ENCODE results near the gene ZNF175.

ZNF175 gene

DNA sequence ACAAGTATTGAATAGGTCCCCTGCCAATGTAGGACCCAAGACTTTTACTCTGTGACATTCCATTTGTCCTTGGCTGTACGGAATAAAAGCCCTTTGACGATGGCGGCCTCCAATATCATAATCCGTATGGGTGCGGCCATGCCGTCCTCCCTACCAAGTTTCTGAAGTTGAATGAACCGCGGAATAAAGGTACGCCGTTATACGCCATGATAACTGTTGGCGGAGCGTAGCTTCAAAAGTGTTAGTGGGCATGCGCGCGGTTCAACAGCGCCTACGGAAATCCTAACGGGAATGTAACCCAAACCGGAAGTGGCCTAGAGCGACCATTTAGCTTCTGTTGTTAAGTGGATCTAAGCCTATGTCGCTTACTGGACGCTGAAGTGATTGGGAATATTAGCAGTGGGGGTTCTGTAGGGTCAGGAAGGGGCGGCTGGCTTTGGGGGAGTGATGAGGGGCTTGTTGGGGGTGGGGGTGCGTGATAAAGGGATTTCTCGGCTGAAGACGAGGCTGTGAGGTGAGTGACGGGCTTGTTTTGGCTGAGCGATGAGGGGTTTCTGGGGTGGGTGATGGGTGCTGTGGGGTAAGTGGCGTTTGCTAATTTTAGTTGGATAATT lies at the start of gene ZNF175:
ZNF175 (plus strand) TSS at position 322 of the 614 bp plus-strand sequence. CDS start 2,047 bp downstream, outside the sequence.
- Mint-ChIP-seq H3K36me3 (peaks cover 14% of the 10 kb centered on the region), H3K4me1 (peaks cover 32% of the 10 kb centered on the region), H3K27ac (peak within 1 kb of the TSS; percentile 87), H3K9me3 (no peaks in the 10 kb centered on the region), H3K27me3 (no peaks in the 10 kb centered on the region), H3K4me3 (peak within 1 kb of the TSS; percentile 99)
- peak; percentile 97 for ATAC-seq

DNA sequence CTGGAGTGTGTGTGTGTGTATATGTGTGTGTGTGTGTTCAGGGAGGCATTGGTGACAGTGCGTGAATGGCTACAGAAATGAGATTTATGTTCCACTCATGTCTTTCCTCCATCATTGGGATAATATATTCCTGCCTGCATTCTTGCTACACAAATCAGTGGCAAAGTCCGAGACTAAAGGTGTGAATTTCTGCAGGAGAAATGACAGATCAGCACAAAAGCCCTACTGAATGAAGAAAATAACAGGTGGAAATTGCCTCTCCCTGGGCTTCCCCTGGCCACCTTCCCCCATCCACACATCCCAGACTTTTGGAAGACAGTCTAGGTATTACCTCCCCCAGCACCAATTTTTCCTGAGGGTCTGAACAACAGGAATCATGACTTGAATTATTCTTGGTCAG lies 49.7 kb upstream of the ZNF175 start:
- peaks cover 84% of the 10 kb centered on the region for H3K36me3 Mint-ChIP-seq
- H3K4me3 Mint-ChIP-seq = no peak overlapping the region
- peaks cover 52% of the 10 kb centered on the region for H3K4me1 Mint-ChIP-seq
- ATAC-seq = no peak
- H3K27ac Mint-ChIP-seq = no peak overlapping the region
- no peaks in the 10 kb centered on the region for H3K27me3 Mint-ChIP-seq
- H3K9me3 Mint-ChIP-seq = peaks cover 3% of the 10 kb centered on the region

DNA sequence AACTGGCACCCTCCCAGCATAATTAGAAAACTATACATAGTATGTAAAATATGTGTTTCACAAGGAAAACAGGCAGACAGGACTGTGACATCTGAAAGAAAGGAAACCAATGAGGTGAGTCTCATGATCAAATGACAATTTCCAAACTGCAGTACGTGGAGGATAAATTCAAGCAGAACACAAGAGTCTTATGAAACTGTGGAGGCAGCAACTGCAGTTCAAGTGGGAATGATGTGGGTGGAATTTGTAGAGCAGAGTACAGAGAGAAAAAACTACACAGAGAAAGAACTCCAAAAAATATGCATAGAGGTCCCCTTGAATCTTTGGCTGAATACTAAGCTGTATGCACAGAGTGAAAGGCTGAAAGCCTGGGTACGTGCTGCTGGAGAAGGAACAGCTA lies 49.3 kb upstream of the ZNF175 start:
- H3K27me3 Mint-ChIP-seq = no peaks in the 10 kb centered on the region
- peaks cover 87% of the 10 kb centered on the region for H3K36me3 Mint-ChIP-seq
- H3K9me3 Mint-ChIP-seq = peaks cover 3% of the 10 kb centered on the region
- no peak overlapping the region for H3K4me3 Mint-ChIP-seq
- ATAC-seq = no peak
- H3K4me1 Mint-ChIP-seq = peaks cover 56% of the 10 kb centered on the region
- no peak overlapping the region for H3K27ac Mint-ChIP-seq

DNA sequence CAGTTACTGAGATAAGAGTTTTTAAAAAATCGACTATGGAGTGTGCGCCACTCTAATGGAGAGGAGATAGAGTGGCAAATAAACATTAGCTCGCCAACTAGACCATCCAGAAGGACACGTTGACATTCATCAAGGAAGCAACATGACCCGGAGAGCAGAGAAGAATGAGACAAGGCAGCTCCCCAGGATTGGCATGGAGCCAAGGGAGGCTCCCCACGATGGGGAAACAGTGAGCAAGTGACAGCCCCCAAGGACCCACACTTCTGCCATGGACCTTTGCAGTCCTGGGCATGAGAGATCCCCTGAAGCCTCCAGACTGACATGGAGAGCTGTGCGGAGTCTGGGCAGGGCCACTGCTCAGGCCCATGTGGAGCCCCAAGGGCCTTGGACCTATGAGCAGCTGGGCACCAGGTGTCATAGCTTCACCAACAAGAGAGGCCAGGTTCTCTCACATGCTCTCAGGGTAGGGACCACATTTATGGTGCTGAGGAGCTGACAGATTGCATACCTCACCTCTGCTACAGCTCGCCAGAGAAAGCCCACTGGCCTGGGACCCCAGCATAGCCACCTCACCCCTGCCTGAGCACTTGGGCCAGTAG lies 46.3 kb upstream of the ZNF175 start:
- Mint-ChIP-seq H3K36me3 (peaks cover 79% of the 10 kb centered on the region), H3K9me3 (no peaks in the 10 kb centered on the region), H3K4me1 (peaks cover 80% of the 10 kb centered on the region), H3K27me3 (no peaks in the 10 kb centered on the region), H3K27ac (peak overlapping the region; percentile 63), H3K4me3 (no peak overlapping the region)
- ATAC-seq = no peak

DNA sequence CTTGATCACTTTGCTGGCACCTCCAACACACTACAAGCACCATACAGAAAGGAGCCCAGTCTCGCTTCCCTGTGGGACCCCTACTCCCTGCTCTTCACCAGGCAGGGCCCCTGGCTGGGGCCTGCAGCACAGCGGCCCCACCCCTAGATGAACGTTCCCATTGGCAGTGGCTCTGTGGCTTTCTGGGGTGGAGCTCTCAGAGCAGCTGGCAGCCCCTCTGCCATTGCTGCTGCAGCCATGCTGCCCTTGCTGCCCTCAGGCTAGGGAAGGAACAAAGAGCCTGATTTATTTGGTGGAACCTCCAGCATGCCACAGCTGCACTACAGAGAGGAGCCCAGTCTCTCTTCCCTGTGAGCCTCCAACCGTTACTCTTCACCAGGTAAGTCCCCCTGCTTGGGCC lies 45.4 kb upstream of the ZNF175 start:
- ATAC-seq = no peak
- Mint-ChIP-seq H3K27me3 (no peaks in the 10 kb centered on the region), H3K4me1 (peaks cover 88% of the 10 kb centered on the region), H3K4me3 (no peak overlapping the region), H3K9me3 (no peaks in the 10 kb centered on the region), H3K36me3 (peaks cover 86% of the 10 kb centered on the region), H3K27ac (peak overlapping the region; percentile 63)

DNA sequence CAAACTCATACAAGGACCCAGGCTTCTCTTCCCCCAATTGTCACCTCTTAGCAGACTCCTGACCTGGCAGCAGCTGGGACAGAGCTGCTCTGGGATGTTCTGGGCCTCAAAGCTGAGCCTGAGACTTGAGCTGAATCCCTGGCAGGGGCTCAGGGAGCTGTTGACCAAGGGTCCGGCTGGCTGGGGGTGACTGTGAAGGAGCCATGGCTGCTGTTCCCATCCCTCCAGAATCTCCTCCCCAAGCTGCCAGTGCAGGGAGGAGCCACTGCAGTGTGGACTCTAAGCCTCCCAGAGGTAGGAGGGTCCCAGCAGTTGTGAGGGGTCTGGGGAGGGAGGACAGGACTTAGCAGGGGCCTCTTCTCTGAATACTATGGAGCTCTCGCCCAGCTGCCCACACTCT lies 41.8 kb upstream of the ZNF175 start:
- H3K4me1 Mint-ChIP-seq = peaks cover 85% of the 10 kb centered on the region

DNA sequence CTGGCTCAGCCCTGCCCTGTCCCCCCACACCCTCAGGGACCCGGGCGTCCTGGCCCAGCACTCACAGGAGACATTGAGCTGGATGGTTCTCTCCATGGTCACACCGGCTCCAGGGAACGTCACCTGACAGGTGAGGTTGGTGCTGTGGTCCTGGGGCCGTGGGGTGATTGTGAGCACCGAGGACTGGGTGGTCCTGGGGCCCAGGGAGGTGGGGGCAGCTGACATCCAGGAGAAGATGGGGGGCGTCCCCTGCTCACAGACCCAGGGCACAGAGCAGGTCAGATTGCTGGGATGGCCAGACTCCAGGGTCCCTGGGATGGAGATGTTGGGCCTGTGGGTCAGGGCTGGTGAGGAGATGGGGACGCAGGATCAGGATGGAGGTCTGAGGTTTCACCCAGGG lies 40.5 kb upstream of the ZNF175 start:
- Mint-ChIP-seq H3K27me3 (no peaks in the 10 kb centered on the region), H3K27ac (peak overlapping the region; percentile 78), H3K36me3 (peaks cover 41% of the 10 kb centered on the region), H3K4me1 (peaks cover 90% of the 10 kb centered on the region), H3K9me3 (no peaks in the 10 kb centered on the region), H3K4me3 (peak overlapping the region; percentile 87)
- no peak for ATAC-seq

More for the DNA sequence above, 41.8 kb upstream of the ZNF175 start:
- H3K9me3 Mint-ChIP-seq = no peaks in the 10 kb centered on the region
- H3K27ac Mint-ChIP-seq = peak overlapping the region; percentile 78
- H3K4me3 Mint-ChIP-seq = peak overlapping the region; percentile 87
- H3K36me3 Mint-ChIP-seq = peaks cover 53% of the 10 kb centered on the region
- ATAC-seq = no peak
- no peaks in the 10 kb centered on the region for H3K27me3 Mint-ChIP-seq

DNA sequence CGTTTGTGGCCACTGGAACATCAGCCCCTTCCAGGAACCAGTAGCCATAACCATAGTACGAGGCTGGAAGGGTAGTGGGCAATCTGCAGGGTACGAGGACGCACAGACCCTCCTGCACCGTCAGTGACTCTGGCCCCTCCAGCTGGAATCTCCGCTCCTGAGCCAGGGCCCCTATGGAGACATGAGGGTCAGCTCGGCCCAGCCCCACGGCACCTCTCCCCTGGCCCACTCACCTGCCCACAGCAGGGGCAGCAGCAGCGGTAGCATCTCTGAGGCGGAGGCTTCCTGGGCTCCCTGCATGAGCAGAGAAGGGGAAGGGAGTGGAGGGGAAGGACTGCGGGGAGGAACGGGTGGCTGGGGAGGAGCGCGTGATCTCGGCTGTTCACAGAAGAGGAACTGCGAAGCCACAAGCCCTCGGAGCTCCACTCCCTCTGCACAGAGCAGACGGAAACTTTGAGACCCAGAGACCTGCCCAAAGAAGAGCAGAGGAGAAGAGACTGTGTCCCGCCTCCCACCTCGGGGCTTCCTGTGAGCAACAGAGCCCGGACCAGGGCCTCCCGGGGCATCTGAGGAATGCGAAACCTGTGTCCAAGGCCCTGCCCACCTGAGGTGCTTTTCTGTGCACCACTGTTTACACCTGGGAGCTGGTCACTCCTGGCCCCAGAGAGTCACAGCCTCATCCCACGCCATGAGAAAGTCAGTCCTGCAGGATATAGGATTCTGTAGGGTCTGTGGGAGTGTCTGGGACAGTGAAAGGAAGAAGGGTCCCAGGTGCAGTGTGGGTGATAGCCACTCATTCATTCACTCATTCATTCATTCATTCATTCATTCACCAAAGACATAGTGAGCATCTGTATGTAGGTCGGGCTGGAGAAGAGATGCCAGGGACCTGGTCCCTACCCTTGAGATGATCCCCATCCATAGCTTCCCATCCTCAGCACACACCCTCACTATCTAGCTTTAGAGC lies 39.5 kb upstream of the ZNF175 start, which contains the start of gene SIGLEC6:
SIGLEC6 (minus strand) TSS at position 322 of the 967 bp plus-strand sequence; CDS start at position 300, 22 bp downstream.
- Mint-ChIP-seq H3K4me3 (peak within 1 kb of the TSS; percentile 87), H3K36me3 (peaks cover 31% of the 10 kb centered on the region), H3K27ac (peak within 1 kb of the TSS; percentile 78), H3K9me3 (no peaks in the 10 kb centered on the region), H3K4me1 (peaks cover 90% of the 10 kb centered on the region), H3K27me3 (no peaks in the 10 kb centered on the region)
- peak; percentile 97 for ATAC-seq

DNA sequence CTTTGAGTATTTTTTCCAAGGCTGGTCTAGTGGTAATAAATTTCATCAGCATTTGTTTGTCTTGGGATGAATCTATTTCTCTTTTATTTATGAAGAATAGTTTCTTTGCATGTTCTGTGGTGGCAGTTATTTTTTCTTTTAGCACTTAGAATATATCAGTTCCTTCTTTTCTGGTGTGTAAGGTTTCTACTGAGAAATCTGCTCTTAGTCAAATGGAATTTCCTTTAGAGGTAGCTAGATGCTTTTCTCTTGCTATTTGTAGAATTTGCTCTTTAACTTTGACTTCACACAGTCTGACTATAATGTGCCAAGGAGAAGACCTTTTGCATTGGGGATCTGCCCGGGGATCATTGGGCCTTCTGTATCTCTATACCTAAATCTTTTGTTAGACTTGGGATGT lies 35.5 kb upstream of the ZNF175 start:
- peak; percentile 74 for ATAC-seq
- H3K4me3 Mint-ChIP-seq = peak overlapping the region; percentile 34
- peaks cover 4% of the 10 kb centered on the region for H3K36me3 Mint-ChIP-seq
- no peaks in the 10 kb centered on the region for H3K9me3 Mint-ChIP-seq
- no peaks in the 10 kb centered on the region for H3K27me3 Mint-ChIP-seq
- H3K27ac Mint-ChIP-seq = peak overlapping the region; percentile 87
- H3K4me1 Mint-ChIP-seq = peaks cover 77% of the 10 kb centered on the region

DNA sequence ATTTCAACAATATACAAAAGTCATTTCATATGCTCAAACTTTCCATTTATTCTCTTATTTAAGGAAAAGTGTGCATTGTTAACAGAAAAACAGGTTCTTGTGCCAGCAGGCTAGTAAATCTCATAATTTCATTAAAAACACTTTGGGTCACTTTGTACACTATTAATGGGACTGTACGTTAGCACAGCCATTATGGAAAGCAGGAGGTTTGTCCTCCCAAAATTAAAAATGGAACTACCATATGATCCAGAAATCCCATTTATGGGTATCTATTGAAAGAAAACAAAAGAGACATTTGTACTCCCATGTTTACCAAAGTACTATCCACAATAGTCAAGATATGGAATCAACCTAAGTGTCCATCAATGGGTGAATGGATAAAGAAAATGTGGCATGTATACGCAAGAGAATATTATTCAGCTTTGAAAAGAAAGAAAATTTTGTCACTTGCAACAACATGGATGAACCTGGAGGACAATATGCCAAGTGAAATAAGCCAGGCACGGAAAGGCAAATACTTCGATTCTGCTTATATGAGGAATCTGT lies 31.2 kb upstream of the ZNF175 start:
- H3K4me1 Mint-ChIP-seq = peaks cover 74% of the 10 kb centered on the region
- no peaks in the 10 kb centered on the region for H3K27me3 Mint-ChIP-seq
- H3K27ac Mint-ChIP-seq = no peak overlapping the region
- H3K9me3 Mint-ChIP-seq = no peaks in the 10 kb centered on the region
- no peak overlapping the region for H3K4me3 Mint-ChIP-seq
- no peaks in the 10 kb centered on the region for H3K36me3 Mint-ChIP-seq
- ATAC-seq = no peak

DNA sequence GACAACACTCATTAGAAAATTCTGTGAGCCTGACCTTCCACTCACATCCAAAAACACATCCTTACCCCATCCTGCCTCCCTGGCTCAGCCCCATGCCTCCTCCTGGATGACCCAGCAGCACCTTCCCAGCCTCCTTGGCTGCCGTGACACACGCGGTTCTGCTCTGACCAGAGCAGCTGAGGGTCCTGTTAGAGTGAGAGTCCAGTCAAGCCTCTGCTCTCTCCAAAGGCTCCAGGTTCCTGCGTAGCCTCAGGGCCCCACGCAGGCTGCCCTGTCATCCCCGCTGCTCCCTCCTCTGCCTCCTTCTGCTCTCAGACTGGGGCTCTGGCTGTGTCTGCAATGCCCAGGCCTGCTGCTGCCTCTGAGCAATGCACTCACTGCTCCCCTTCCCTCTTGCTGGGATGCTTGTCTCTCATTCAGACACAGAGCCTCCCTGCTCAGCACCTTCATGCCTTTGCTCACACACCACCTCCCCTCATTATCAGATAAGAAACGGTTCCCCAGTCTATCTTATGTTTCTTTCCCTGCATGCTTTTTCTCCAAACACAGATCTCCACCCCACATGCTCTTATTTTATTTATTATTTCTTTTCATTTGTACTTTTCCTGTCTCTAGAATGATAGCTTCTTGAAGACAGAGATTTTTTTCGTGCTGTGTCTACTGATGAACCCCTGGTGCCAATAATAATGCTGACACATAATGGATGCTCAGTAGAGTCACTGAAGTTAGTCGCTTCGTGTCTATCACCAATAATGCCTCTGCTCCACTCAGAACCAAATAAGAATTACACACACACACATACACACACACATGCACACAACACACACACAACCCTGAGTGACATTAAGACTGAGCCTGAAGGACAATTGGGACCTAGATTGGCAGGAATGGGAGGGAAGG lies 29.4 kb upstream of the ZNF175 start:
- Mint-ChIP-seq H3K36me3 (no peaks in the 10 kb centered on the region), H3K4me1 (peaks cover 74% of the 10 kb centered on the region), H3K4me3 (no peak overlapping the region), H3K27me3 (no peaks in the 10 kb centered on the region), H3K9me3 (no peaks in the 10 kb centered on the region), H3K27ac (peak overlapping the region; percentile 68)
- no peak for ATAC-seq

DNA sequence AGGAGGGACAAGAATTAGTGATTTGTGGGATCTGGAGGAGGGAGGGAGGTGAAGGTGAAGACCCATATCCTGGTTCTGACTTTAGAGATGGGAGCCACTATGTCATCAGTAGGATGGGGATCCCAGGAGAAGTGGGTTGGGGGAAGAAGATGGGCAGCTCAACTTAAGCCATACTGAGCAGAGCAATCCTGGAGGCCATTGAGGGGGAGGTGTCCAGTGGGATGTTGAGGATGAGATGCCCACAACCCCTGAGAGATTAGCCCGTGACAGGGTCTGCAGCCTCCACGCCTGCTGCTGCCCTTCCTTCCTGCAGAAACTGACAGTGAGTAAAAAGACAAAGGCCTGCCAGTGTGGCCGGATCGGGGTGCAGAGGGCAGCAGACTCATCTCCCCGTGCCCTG lies 28.4 kb upstream of the ZNF175 start:
- no peak overlapping the region for H3K4me3 Mint-ChIP-seq
- no peaks in the 10 kb centered on the region for H3K9me3 Mint-ChIP-seq
- no peaks in the 10 kb centered on the region for H3K36me3 Mint-ChIP-seq
- no peaks in the 10 kb centered on the region for H3K27me3 Mint-ChIP-seq
- ATAC-seq = no peak
- peaks cover 74% of the 10 kb centered on the region for H3K4me1 Mint-ChIP-seq
- peak overlapping the region; percentile 68 for H3K27ac Mint-ChIP-seq

DNA sequence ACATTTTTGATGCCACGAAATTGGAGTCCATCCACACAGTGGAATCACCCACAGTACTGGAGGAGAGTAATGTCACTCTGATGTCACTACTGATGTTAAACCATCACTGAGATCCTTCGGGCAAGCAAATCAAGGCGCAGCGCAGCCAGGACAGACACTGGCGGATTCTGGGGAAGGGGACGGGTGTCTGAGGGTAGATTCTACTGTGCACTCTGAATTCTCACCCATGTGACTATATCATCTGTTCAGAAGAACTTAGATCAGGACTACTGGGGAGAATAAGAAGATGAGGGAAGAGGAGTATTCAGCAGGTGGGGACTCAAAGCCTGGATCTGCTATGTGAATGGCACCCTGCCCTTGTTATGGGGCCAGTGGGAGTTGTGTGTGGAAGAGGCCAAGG lies 27.0 kb upstream of the ZNF175 start:
- Mint-ChIP-seq H3K9me3 (no peaks in the 10 kb centered on the region), H3K36me3 (no peaks in the 10 kb centered on the region), H3K27ac (peak overlapping the region; percentile 87), H3K4me3 (no peak overlapping the region), H3K27me3 (no peaks in the 10 kb centered on the region), H3K4me1 (peaks cover 79% of the 10 kb centered on the region)
- no peak for ATAC-seq

DNA sequence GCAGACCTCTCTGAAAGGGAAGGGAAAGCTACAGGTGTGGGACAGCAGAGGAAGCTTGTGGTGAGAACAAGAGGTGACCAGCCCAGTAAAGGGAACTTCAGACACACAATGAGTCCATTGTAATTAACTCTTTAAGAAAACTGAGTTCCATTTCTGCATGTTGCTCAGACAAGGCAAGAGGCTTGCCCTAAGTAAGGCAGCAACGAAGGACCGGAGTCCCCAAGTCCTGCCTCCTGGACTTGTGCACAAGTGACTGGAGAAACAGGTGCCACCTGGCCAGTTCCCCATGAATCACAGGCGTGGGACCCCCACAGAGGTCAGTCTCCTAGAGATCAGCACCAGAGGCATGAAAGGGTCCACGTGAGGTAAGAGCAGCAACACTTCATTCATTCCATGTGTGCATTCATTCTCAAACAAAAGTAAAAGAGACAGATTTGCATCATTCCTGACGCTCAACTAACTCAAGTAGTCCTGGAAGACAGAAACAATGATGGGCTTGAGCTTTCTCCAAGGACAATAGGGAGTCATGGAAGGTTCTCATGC lies 24.9 kb upstream of the ZNF175 start:
- H3K9me3 Mint-ChIP-seq = no peaks in the 10 kb centered on the region
- H3K4me1 Mint-ChIP-seq = peaks cover 99% of the 10 kb centered on the region
- peak; percentile 53 for ATAC-seq
- H3K4me3 Mint-ChIP-seq = peak overlapping the region; percentile 34
- peaks cover under 1% of the 10 kb centered on the region for H3K36me3 Mint-ChIP-seq
- no peaks in the 10 kb centered on the region for H3K27me3 Mint-ChIP-seq
- H3K27ac Mint-ChIP-seq = peak overlapping the region; percentile 87
